NCI-H2227 (cell line): ENCODE results near the gene P2RX5.
A peak's percentile ranks its signal among the peaks of the same experiment; 100 is the strongest.

Source experiments
- DNase-seq: peaks from one replicate; lab custom pipeline; 2025; ENCODE audit not compliant: unreplicated experiment; lab: John Stamatoyannopoulos, UW

Gene P2RX5

DNA sequence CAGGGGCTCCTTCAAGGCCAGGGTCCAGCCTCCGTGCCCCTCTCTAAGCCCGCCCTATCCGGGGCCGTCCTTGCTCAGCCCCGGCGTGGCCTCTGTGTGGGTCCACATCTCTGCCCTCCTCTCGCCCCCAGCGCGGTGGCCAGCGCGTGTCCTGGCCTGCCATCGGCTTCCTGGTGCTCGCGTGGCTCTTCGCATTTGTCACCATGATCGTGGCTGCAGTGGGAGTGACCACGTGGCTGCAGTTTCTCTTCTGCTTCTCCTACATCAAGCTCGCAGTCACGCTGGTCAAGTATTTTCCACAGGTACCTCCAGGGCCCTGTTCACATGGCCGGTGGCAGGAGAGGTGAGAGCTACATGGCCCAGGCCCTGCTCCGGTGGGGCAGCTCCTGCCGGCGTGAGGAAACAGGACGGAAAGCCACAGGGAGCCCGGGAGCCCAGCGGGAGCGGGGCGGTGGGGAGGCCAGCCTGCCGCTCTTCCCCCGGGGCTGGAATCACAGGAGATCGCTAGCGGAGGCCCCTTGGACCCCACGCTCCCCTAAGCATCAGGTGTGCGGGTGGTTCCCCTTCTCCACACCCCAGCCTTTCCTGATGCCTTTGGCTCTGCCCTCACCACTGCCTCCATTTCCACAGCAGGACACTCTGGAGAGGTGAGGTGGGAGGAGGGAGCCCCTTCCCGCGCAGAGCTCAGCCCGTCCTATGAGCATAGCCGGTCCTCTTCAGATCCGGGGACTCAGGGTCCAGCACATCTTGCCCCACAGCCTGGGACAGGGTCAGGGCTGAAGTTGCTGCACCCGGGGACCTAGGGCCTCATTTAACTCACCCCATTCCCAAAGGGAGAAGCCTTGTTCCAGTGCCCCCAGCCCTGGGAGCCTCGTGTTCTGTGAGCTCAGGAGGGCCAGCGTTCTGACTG is 37.8 kb downstream of the P2RX5 start:
- no peak for DNase-seq

DNA sequence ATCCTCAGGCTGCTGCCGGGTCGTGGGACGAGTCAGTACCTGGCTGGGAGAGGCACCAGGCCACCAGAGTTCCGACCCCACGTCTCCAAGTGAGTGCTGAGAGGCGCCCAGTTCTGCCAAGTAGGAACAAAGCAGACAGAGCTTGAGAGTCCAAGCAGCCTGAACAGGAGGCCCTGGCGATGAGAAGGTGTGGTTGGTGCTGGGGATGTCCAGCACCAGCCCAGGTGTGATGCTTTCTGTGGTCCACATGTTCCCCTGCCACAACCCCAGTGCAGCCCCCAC is 38.4 kb downstream of the P2RX5 start:
- no peak for DNase-seq

DNA sequence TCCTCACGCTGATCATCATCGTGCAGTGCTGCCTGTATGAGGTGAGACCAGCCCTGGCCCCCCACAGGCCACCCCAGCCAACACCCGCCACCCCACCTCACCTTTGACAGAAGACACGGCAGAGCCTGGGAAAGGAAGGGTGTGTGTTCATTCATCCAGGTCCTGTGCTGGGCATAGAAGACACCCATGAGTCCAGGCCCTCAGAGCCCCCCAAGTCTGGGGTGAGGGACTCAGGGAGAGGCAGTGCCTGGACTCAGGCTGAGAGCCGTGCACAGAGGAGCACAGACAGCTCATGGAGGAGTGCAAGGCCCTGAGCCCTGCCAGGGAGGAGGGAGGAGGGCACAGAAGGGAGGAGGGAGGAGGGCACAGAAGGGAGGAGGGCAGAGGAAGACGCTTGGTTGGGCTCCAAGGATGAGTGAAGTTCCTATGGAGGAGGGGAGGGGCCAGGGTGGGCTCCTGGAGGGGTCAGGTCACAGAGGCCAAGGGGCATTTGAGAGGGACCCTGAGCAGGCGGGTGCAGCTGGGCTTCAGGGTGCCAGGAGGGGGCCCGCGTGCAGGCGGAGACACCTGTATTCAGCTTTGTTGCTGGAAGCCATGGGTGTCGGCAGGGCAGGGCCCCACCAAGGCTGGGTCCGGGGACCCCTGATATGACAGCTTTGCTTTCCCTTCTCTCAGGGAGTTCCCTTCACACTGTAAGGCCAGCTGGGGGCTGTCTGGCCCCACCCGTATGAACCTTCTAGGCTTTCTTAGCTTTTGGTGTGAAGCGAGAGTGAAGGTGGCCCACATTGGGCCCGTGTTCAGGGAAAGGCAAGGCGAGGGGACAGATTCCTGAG is 39.0 kb downstream of the P2RX5 start:
- no peak for DNase-seq

DNA sequence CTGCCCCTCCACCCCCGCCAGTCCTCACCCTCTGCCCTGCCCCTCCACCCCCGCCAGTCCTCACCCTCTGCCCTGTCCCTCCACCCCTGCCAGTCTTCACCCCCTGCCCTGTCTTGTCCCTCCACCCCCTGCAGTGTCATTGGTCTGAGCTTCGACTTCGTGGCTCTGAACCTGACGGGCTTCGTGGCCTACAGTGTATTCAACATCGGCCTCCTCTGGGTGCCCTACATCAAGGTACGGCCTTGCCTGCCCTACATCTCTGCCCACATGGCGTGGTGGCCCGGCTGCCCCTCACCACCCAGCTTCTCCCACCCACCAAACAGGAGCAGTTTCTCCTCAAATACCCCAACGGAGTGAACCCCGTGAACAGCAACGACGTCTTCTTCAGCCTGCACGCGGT is 39.6 kb downstream of the P2RX5 start:
- no peak for DNase-seq

DNA sequence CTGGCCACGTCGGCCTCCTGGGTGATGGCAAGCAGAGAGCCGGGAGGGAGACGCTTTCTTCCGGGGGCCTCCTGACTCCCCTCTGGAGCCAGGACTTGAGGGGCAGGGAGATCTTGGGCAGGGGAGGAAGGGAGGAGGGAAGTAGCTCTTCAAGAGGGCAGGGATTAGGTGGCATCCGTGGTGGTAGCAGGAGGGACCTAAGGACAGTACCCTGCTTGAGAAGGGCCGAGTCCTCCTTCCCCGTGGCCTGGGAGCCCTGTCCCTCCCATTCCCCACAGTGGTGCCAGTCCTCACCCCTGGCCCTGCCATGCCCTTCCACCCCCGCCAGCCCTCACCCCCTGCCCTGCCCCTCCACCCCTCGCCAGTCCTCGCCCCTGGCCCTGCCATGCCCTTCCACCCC is 40.2 kb downstream of the P2RX5 start:
- no peak for DNase-seq

DNA sequence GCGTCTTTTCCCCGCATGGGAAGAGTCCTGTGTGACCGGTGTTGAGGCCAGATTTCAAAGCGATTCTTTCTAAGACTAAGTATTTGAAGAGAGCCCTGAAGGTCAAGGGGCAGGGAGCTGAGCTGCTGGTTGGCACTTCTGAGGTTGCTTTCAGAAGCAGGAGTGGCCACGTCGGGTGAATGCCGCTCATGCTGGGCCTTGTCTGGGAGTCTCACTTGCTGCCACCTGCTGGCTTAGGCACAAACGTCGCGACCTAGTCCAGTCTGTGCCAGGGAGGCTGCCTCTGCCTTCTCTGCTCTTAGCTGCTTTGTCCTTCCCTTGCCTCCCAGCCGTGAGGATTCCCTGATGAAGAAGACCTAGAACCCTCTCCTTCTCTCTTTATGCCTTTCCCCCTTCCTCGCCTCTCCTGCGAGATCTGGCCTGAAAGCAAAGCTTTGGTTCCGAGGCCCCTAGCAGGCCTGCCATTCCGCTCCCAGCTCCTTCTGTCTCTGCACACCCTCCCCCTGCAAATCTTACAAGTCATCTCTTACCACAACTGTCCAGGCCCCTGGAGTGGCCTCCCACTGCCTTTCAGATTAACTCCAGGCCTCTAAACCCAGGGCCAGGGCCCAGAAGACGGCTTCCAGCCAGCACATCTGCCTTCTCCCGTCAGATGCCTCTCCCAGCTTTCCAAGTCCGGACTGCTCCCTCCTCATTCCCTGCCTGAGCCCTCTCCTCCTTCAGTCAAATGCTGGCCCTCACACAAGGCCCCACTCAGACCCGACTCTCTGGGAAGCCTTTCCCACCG is 48.0 kb downstream of the P2RX5 start:
- DNase-seq: peak; percentile 25

DNA sequence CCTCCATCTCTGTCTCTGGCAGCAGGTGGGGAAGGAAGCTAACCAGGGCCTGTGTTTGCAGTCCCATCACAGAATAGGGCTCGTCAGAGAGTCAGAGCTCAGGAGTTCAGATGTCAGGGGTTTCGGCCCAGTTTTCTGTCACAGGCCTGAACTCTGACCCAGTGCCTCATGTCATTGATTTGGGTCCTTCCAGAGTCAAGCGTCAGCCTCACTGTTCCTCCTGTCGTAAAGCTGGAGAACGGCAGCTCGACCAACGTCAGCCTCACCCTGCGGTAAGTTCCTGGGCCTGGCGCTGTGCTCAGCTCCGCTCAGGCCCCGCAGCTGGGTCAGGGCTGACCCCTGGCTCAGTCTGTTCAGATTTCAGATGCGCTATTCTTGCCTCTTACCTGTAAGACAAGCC is 48.7 kb downstream of the P2RX5 start:
- no peak for DNase-seq

DNA sequence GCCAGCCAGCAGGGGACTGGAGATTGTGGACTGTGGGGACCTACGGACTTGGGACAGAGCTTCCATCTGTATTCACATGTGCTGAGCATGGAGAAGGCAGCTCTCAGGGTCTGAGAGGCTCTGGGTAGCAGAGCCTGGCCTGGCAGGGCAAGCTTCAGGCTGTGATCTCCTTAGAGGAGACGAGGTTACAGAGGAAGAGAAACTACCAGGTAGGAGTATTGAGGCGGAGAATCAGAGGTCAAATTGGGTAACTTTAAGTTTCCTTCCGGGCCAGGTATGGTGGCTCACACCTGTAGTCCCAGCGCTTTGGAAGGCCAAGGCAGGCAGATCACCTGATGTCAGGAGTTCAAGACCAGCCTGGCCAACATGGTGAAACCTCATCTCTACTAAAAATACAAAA is 50.6 kb downstream of the P2RX5 start:
- no peak for DNase-seq

DNA sequence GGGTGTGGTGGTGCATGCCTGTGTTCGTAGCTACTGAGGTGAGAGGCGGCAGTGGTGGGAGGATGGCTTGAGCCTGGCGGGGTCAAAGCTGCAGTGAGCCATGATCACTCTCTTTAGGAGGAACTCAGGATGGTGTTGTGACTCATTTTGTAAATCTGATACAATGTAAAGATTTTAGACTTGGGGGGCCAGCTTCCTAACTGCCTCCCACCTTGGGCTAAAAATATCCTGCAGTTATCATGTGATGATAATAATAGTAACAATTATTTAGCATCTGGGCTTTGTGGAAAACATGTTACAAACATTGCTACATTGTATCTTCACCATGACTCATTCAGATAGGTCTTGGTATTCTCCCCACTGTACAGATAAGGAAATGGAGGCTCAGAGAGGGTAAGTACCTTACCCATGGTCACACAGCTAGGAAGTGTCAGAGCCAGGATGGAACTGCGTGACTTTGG is 52.0 kb downstream of the P2RX5 start:
- no peak for DNase-seq

DNA sequence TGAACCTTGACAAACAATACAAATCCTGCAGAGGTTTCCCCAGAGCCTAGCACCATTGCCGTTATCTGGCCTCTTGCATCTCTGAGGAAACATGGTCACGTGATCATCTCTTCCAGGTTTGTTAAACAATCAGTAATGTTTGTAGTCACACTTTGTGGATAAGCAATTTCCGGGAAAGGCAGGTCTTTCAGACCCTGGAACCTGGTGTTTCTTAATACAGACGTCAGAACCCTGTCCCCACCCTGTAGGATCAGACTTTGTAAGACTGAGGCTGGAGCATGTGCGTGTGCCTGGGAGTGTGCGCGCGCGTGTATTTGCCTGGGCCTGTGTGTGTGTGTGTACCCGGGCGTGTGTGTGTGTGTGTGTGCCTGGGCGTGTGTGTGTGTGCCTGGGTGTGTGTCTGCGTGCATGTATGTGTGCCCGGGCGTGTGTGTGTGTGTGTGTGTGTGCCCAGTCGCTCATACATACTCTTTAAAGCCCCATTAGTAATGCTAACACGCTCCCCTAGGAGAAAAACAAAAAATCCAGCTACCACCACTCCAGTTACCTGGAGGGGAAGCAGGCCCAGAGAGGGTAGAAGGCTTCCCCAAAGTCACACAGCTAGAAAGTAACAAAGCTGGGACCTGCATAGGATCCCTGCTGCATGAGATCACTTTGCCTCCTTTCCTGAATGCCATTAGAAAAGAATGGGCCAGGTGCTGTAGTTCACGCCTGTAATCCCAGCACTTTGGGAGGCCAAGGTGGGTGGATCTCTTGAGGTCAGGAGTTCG is 54.1 kb downstream of the P2RX5 start:
- no peak for DNase-seq

DNA sequence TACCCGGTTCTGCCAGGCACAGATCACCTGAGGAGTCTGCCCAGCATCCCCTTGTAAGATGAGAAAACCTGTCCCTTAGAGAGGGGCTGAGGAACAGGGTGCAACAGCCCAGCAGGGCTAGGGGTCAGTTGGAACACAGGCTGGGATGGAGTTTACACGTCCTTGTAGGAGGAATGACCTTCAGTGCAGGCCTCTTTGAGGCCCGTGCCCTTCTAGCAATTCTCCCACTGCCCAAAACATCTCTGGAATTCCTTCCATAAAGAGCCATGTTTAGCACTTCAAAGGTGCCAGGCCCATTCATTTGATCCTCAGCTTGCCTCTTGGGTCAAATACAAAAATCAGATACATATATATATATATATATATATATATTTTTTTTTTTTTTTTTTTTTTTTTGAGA is 54.9 kb downstream of the P2RX5 start:
- no peak for DNase-seq

DNA sequence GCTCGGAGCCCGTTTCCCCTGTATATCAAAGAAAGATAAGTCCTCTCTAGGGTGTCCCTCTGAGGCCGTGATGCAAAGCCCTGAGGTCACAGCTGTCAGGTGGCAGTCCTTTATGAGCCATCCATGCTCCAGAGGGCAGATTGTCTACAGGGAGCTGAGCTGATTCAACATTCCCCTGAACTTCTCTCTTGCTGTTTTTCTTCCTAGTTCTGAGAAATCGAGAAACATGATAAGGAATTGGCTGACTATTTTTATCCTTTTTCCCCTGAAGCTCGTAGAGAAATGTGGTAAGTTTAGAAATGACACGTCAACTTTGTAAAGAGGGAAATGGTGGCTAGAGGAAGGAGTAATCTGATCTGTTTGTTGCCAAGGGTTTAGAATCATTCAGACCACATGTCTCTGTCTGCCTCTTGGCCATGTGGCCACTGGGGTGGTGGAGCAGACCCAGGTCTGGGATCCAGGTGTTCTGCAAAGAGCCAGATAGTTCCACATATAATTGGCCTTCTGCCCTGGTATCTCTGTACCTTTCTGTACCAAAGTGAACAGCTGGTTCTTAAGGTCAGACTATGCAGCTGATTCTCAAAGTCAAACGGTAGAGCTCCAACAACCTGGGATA is 55.9 kb downstream of the P2RX5 start:
- no peak for DNase-seq

DNA sequence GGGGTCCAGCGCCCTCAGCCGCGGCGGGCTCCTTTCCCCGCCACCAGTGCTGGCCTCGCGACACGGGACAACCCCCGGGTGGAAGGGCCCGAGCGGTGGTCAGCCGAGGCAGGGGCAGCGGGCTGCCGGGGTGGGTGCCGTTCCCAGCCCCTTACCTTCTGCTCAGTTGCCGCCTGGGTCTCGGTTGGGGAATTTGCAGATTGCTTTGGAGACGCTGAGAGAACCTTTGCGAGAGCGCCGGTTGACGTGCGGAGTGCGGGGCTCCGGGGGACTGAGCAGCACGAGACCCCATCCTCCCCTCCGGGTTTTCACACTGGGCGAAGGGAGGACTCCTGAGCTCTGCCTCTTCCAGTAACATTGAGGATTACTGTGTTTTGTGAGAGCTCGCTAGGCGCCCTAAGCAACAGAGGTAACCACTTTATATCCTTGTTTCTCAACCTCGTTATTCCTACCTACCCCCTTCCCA is 59.0 kb downstream of the P2RX5 start:
- no peak for DNase-seq

DNA sequence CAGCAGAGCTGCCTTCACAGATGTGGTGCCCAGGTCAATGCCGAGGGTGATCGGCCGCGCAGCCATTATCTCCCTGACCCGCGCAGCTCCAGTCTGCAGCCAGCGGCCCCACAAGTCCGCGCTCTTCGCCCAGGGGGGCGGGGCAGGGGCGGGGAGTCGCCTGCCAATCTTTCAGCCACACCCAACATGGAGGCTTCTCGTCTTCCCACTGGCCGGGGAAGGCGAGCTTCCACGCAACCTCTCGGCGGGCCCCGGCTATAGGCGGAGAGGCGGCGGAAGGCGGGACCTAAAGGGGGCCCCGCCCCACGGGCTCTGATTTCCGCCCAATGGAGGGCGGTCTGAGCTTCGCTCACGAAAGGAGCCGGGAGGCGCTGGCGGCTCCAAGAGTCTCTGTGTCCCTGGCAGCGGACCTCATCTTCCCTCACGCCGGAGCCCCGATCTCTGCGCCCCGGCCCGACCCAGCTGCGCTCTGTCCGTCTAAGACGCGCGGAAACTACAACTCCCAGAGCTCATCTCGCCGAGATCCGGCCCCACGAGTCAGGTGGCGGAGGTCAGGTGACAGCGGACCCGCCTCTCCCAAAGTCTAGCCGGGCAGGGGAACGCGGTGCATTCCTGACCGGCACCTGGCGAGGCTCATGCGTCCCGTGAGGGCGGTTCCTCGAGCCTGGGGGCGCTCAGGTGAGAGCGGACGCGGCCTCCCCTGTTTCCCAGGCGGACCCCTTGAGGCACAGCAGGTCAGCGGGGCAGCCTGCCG is 59.6 kb downstream of the P2RX5 start, which contains the start of the genes CTNS and SHPK:
TSS of gene CTNS (plus strand) at position 607 of the 754 bp plus-strand sequence. CDS start 3,447 bp downstream, outside the sequence.
TSS of gene SHPK (minus strand) at position 97 of the 754 bp plus-strand sequence. CDS start at position 66, 31 bp downstream.
- DNase-seq: peak; percentile 95

DNA sequence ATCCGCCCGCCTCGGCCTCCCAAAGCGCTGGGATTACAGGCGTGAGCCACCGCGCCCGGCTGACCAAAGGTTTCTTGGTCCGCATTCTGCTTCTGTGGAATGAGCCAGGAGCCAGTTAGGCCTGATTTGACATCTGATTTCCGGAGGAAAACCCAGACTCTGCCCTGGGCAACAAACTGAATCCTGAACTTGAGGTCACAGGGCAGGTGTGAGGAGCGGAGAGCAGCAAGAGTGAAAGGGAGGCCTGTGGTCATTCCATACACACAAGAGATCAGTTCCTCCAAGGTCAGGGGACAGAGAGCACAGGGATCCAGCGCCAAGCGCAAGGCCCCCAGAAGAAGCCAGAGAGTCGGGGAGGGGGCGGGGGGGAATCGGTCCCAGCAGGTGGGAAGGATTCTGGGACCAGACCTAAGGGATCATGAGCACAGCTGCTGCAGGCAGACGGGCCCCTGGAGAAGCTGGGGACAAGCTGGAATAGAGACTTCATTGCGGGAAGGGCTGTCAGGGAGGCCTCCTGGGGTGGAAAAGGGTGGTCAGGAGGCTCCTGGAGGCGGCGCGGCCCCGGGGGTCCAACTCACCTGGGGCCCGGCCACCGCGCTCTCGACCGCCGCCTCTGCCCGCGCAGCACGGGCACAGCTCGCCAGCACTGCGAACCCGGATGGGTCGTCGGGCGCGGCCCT is 60.3 kb downstream of the P2RX5 start:
- no peak for DNase-seq

DNA sequence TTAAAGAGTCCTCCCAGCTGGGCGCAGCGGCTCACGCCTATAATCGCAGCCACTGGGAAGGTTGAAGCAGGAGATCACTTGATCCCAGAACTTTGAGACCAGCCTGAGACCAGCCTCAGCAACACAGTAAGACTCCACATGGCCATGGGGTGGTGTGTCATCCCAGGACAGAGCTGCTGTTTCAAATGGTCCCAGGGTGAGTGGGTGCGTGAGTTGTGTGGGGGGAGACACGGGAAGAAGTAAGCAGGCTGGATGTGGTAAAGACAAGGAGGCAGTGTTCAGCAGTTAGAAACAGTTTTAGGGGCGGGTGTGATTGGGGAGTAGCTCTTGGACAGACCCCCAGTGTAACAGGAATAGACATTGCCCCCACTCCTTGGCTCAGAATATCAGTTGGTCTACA is 63.7 kb downstream of the P2RX5 start:
- no peak for DNase-seq

DNA sequence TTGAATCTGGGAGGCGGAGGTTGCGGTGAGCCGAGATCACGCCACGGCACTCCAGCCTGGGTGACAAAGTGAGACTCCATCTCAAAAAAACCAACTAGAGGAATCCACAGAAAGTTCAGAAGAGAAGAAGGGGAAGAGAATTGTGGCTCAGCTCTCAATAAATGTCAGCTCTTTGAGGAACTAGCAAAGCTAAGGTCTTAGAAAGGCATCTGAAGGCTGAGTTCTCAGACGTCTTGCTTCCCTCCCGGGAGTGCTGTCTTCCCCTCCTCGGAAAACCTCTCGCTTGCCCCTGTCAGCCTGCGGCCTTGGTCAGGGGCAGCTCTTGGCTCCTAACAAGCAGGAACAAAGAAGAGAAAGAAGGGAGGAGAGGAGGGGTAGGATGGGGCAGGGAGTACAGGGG is 65.2 kb downstream of the P2RX5 start:
- DNase-seq: no peak

DNA sequence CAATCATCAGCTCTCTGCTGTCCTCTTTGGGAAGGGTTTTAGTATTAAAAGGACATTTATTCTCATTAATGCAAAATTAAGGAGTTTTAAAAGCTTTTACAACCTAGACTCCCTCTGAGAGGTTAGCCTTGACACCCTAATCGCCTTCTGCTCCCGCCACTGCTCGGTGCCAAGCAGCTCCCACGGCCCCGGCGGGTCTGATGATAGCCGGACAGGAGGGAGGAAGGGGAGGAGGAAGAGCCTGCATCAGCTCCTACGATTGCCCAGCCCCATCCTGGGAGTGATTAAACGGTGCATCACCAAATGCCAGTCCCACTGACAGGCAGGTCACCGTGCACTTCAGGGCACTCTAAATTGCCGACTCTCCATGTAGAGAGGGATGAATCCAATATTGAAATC is 68.2 kb downstream of the P2RX5 start:
- DNase-seq: peak; percentile 5
